BE2C (cell line): ENCODE results near the gene SLC7A10.

Experiments used
- DNase-seq: peaks from one replicate; pipeline ENCODE4 v3.0.0-alpha.2; 2020
- H3K27me3 ChIP-seq: fragments of 250-450 bp; sonication (Bioruptor Pico); 2 replicates; pipeline ENCODE4 v1.5.1; 2020; ENCODE audit warnings: mild to moderate bottlenecking
- H3K36me3 ChIP-seq: fragments of 250-450 bp; sonication (Bioruptor Pico); 2 replicates; pipeline ENCODE4 v1.5.1; 2020; ENCODE audit warnings: mild to moderate bottlenecking
- H3K4me1 ChIP-seq: fragments of 250-450 bp; sonication (Bioruptor Pico); 2 replicates; pipeline ENCODE4 v1.5.1; 2020
- H3K4me3 ChIP-seq: 2 replicates; pipeline ENCODE4 v1.5.1; 2011; ENCODE audit warnings: low read depth, low read length
- H3K9me3 ChIP-seq: fragments of 250-450 bp; sonication (Bioruptor Pico); 2 replicates; pipeline ENCODE4 v1.5.1; 2020
- CTCF ChIP-seq: IDR thresholded peaks from 2 replicates; pipeline ENCODE4 v1.5.1; 2012; ENCODE audit warnings: mild to moderate bottlenecking, low read depth, low read length

The SLC7A10 gene

DNA sequence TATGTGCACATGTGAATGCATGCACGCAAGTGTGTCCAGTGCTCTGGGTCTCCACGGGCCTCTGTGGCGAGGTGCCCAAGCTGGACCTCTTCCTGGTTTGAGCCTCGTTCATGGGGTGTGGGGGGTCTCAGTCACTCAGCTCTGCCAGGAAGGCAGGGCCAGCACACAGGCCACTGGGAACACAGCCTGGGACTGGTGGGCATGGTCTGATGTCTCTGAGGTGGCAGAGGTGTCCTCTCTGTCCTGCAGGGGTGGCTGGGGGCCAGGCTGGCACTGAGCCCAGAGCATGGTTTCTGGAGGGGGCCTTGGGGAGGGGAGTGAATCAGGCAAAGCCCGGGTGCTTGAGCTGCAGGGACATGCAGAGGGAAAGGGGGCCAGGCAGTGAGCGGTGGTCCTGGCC is 22.1 kb downstream of the SLC7A10 start:
- H3K4me3 ChIP-seq = no peak overlapping the region
- no peak for TF ChIP-seq CTCF
- H3K27me3 ChIP-seq = no peaks in the 10 kb centered on the region
- no peak for DNase-seq
- peaks cover 46% of the 10 kb centered on the region for H3K36me3 ChIP-seq
- no peaks in the 10 kb centered on the region for H3K4me1 ChIP-seq
- H3K9me3 ChIP-seq = no peaks in the 10 kb centered on the region

DNA sequence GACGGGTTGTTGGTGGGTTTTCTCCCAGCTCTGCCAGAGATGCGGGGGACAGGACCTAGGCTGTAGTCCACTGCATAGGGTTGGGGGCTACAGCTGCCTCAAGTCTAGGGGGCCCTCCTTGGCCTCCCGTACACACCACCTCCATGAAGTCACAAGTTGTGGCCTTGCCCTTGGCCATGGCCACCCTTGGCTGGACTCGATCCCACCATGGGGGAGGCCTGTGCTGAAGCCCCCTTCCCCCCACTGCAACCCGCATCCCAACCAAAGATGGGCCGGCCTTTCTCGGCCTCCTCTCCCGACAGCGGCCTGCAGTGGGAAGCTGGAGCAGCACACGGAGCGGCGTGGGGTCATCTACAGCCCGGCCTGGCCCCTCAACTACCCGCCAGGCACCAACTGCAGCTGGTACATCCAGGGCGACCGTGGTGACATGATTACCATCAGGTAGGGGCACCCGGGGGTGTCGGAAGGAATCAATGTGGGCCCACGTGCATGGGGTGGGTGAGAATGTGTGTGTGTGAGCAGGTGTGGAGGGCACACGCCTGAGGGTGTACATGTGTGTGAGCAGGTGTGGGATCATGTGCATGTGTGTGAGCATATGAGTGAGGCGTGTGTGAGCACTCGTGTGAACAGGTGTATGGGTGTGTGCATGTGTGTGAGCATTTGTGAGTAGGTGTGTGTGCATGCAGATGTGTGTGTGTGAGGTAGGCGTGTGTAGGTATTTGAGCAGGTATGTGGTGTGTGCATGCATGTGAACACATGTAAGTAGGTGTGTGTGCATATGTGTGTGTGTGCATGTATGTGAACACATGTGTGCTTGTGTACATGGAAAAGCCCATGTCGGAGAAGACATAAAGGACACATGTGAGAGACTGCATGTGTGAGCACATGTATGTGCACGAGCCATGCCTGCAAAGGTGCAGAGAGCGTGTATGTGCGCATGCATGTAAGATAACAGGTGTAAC is 22.8 kb downstream of the SLC7A10 start:
- Histone ChIP-seq H3K9me3 (no peaks in the 10 kb centered on the region), H3K4me3 (no peak overlapping the region), H3K36me3 (peaks cover 53% of the 10 kb centered on the region), H3K4me1 (no peaks in the 10 kb centered on the region), H3K27me3 (no peaks in the 10 kb centered on the region)
- no peak for TF ChIP-seq CTCF
- DNase-seq = no peak

GRCh38 chr19:33201886-33202545 is 23.6 kb downstream of the SLC7A10 start:
- H3K27me3 ChIP-seq = no peaks in the 10 kb centered on the region
- H3K4me3 ChIP-seq = no peak overlapping the region
- H3K4me1 ChIP-seq = no peaks in the 10 kb centered on the region
- DNase-seq = no peak
- peaks cover 50% of the 10 kb centered on the region for H3K36me3 ChIP-seq
- no peak for TF ChIP-seq CTCF
- H3K9me3 ChIP-seq = no peaks in the 10 kb centered on the region

GRCh38 chr19:33201473-33201872 is 24.2 kb downstream of the SLC7A10 start:
- H3K9me3 ChIP-seq = no peaks in the 10 kb centered on the region
- TF ChIP-seq CTCF = no peak
- peaks cover 51% of the 10 kb centered on the region for H3K36me3 ChIP-seq
- H3K4me1 ChIP-seq = no peaks in the 10 kb centered on the region
- H3K27me3 ChIP-seq = no peaks in the 10 kb centered on the region
- no peak for DNase-seq
- no peak overlapping the region for H3K4me3 ChIP-seq

- Histone ChIP-seq H3K36me3 (peaks cover 40% of the 10 kb centered on the region), H3K27me3 (no peaks in the 10 kb centered on the region), H3K9me3 (no peaks in the 10 kb centered on the region), H3K4me1 (no peaks in the 10 kb centered on the region), H3K4me3 (no peak overlapping the region)
- no peak for DNase-seq
- TF ChIP-seq CTCF = no peak
Observed at GRCh38 chr19:33199441-33200265, 26.0 kb downstream of the SLC7A10 start.
